Measurements from ENCODE around the gene CPLX3.

GRCh38 chr15:74873756-74874424, 47.5 kb downstream of the CPLX3 start:
- TF ChIP-seq CTCF (IDR thresholded peaks at IDR 0.05; ENCODE audit: low read depth, low read length), result no peak
- TF ChIP-seq POLR2A (IDR thresholded peaks at IDR 0.05; ENCODE audit: extremely low read depth, insufficient read length), result no peak
- TF ChIP-seq MAX (IDR thresholded peaks at IDR 0.05; ENCODE audit: low read depth, low read length), result peak; percentile 22; the same call in 1 of the 2 replicates
- no peak for TF ChIP-seq MYC (IDR thresholded peaks at IDR 0.05; ENCODE audit: low read depth, low read length)

Measured in NB4 (cell line).